ENCODE measurements around the gene HNF1B. TPM values are rescaled to one million over a fixed set of nuclear protein-coding genes. Genes with fewer than 3 reads are reported as not detected.

HNF1B gene
- total and polyA plus RNA-seq, 10 of the 15 experiments (the other 5 are each of a cell fraction or from before 2014, with no cell fraction given): 0.51 to 12.7 (median 1.9) TPM

GRCh38 chr17:37743612-37743874 lies 1.3 kb downstream of the HNF1B start:
- H3K9ac ChIP-seq (ENCODE audit: control insufficient read depth, insufficient read depth, low read length): peak overlapping the region; percentile 19; the same call in 1 of the 2 replicates
- DNase-seq (ENCODE audit: low read depth, low spot score) (no peak), ATAC-seq (peak; percentile 15), FAIRE-seq (no peak)
- in situ Hi-C loops (cut with MboI): no loop called here
- 8% methylated on average over 19 of the region's 19 CpGs for WGBS (ENCODE audit: insufficient coverage, insufficient replicate concordance, low lambda C conversion rate, missing lambda C conversion rate)
- RAD21 ChIA-PET (ENCODE audit: unreplicated experiment): interaction anchor here (5.0 kb wide), 1 partner anchor 27 kb away, joined by 40 read pairs; no protein-coding TSS in a partner anchor
- H3K36me3 ChIP-seq (ENCODE audit: control insufficient read depth in 2 of 2, insufficient read depth in 2 of 2, low read length in 1 of 2): peaks cover 0 to 5% of the 10 kb centered on the region in 2 experiments; a peak in 2 of 4 replicates
- SMC1A ChIA-PET (ENCODE audit: uncharacterized antibody, unreplicated experiment): interaction anchor here (1.0 to 8.5 kb wide), 2 partner anchors 27 to 134 kb away, joined by 4 to 167 read pairs; partner anchors contain the start of gene SYNRG
- POLR2A ChIA-PET: interaction anchor here (4.4 kb wide), 1 partner anchor 29 kb away, joined by 44 read pairs; no protein-coding TSS in a partner anchor
- no peak overlapping the region for H2AFZ ChIP-seq (ENCODE audit: control insufficient read depth, low read depth, low read length)
- H3K4me1 ChIP-seq (ENCODE audit: control insufficient read depth, insufficient read depth, low read length): peaks cover 42% of the 10 kb centered on the region
- H3K27me3 ChIP-seq (replicated peaks in 1 of 2; ENCODE audit: control insufficient read depth in 2 of 2, insufficient read depth in 2 of 2, low read length in 1 of 2): peaks cover 0 to 22% of the 10 kb centered on the region in 2 experiments; a peak in 2 of 4 replicates
- TF ChIP-seq MLLT1 (IDR thresholded peaks at IDR 0.05) (0 out of 2 replicates have a peak, but pooled peaks have one; percentile 12), SIN3A (IDR thresholded peaks at IDR 0.05; ENCODE audit: low read depth, low read length) (peak; percentile 56; the same call in 1 of the 2 replicates), ZBED1 (IDR thresholded peaks at IDR 0.05; ENCODE audit: borderline replicate concordance) (no peak), MXI1 (IDR thresholded peaks at IDR 0.05; ENCODE audit: low read depth, low read length) (peak; percentile 16; the same call in 1 of the 2 replicates)
- no peaks in the 10 kb centered on the region; the same call in none of the 2 replicates for H3K79me2 ChIP-seq (ENCODE audit: control insufficient read depth, insufficient read depth, low read length)
- no TSS peak for BruUV-seq (replicated peaks)
- H4K20me1 ChIP-seq (ENCODE audit: control insufficient read depth, insufficient read depth): no peaks in the 10 kb centered on the region
- CTCF ChIA-PET: interaction anchor here (1.5 to 5.1 kb wide), 2 partner anchors 28 to 48 kb away, joined by 4 to 58 read pairs; no protein-coding TSS in a partner anchor
- peak overlapping the region; percentile 75 for H3K4me2 ChIP-seq (ENCODE audit: control insufficient read depth, insufficient read depth)
- no peaks in the 10 kb centered on the region for H3K9me3 ChIP-seq (replicated peaks; ENCODE audit: control insufficient read depth, insufficient read depth, low read length)
- H3K4me3 ChIP-seq: peak overlapping the region; percentile 38; the same call in 1 of the 2 replicates
- intact Hi-C loops (cut with micrococcal nuclease; ENCODE audit: unreplicated experiment): no loop called here
- H3K27ac ChIP-seq (ENCODE audit: control insufficient read depth, insufficient read depth): no peak overlapping the region
